ENCODE data around the gene DEFB132. TPM values are rescaled to one million over a fixed set of nuclear protein-coding genes. Genes with fewer than 3 reads are reported as not detected.

The DEFB132 gene
- total and polyA plus RNA-seq, 2 of the 4 experiments (the other 2 are of a cell fraction): not detected

- peak; percentile 19 for TF ChIP-seq RCOR1 (IDR thresholded peaks at IDR 0.05; ENCODE audit: insufficient replicate concordance, low read length)
Observed at GRCh38 chr20:297098-297924, 39.8 kb downstream of the DEFB132 start, which contains the start of gene ZCCHC3 (continued).

GRCh38 chr20:297925-298775, 40.6 kb downstream of the DEFB132 start:
- no TSS peak for BruUV-seq (replicated peaks)
- peak overlapping the region; percentile 89 for H2AFZ ChIP-seq (replicated peaks; ENCODE audit: low read length, poor library complexity)
- no peaks in the 10 kb centered on the region for H3K9me3 ChIP-seq (ENCODE audit: control insufficient read depth, insufficient read depth, low read length)
- peak overlapping the region; percentile 99 for H3K4me2 ChIP-seq (ENCODE audit: low read depth, low read length)
- peak overlapping the region; percentile 86 for H4K5ac ChIP-seq (ENCODE audit: low read depth, low read length)
- peak overlapping the region; percentile 97 for H2AK5ac ChIP-seq (ENCODE audit: low read depth, low read length)
- peak overlapping the region; percentile 99 for H2AK9ac ChIP-seq (replicated peaks; ENCODE audit: low read depth, low read length, poor library complexity)
- peak overlapping the region; percentile 83 for H3K18ac ChIP-seq (ENCODE audit: low read depth, low read length)
- peak overlapping the region; percentile 99 for H3K27ac ChIP-seq (ENCODE audit: insufficient read depth, low read length)
- CTCF ChIA-PET: interaction anchor here (1.3 to 1.5 kb wide), 2 partner anchors 11 to 32 kb away, joined by 3 read pairs; no protein-coding TSS in a partner anchor
- peak overlapping the region; percentile 58 for H2BK120ac ChIP-seq (ENCODE audit: low read depth, low read length)
- peak overlapping the region; percentile 97 for H3K23ac ChIP-seq (ENCODE audit: low read depth, low read length)
- H3K14ac ChIP-seq (replicated peaks; ENCODE audit: low read depth, low read length): peak overlapping the region; percentile 97
- no peaks in the 10 kb centered on the region for H3K27me3 ChIP-seq (ENCODE audit: control insufficient read depth, insufficient read depth, low read length)
- peak overlapping the region; percentile 98 for H3K4ac ChIP-seq (ENCODE audit: low read depth, low read length)
- peaks cover 5% of the 10 kb centered on the region; the same call in 1 of the 2 replicates for H3K36me3 ChIP-seq (ENCODE audit: control insufficient read depth, insufficient read depth, low read length)
- no peak for TF ChIP-seq RCOR1 (IDR thresholded peaks at IDR 0.05; ENCODE audit: insufficient replicate concordance, low read length)
- TF ChIP-seq RAD21 (IDR thresholded peaks at IDR 0.05; ENCODE audit: low read length): 0 out of 2 replicates have a peak, but pooled peaks have one; percentile 6
- TF ChIP-seq CHD1 (IDR thresholded peaks at IDR 0.05; ENCODE audit: low read depth, low read length): peak; percentile 72; the same call in 1 of the 2 replicates
- peak overlapping the region; percentile 71 for H4K91ac ChIP-seq (ENCODE audit: insufficient read depth, low read depth, low read length)
- dilution Hi-C loops (cut with HindIII; ENCODE audit: low sequenced_read_pairs, unreplicated experiment) (no loop called here), intact Hi-C loops (cut with micrococcal nuclease) (loop anchor here (1.0 to 2.0 kb wide), 2 partner anchors 13 to 29 kb away; no protein-coding TSS in a partner anchor), in situ Hi-C loops (cut with MboI; ENCODE audit: low sequenced_read_pairs) (no loop called here)
- H4K8ac ChIP-seq (ENCODE audit: low read depth in 2 of 2, low read length in 2 of 2): peak overlapping the region; percentile 58 to 88
- H2BK20ac ChIP-seq (ENCODE audit: low read depth, low read length): no peak overlapping the region
- H3K79me1 ChIP-seq (ENCODE audit: low read depth in 1 of 2, low read length in 2 of 2): peaks cover 33 to 50% of the 10 kb centered on the region in 2 experiments
- H2BK5ac ChIP-seq (ENCODE audit: low read depth, low read length, poor library complexity, severe bottlenecking): peak overlapping the region; percentile 92
- peaks cover 25% of the 10 kb centered on the region for H3K9me1 ChIP-seq (ENCODE audit: insufficient read depth, low read length)
- WGBS, 2 experiments (ENCODE audit: extremely low coverage in 2 of 2, insufficient read length in 1 of 2): 0% methylated on average over 56 of the region's 75 CpGs; no CpG with 5 or more reads in 1 of the 2 experiments
- H3K9ac ChIP-seq (ENCODE audit: low read depth, low read length): peak overlapping the region; percentile 90
- peak overlapping the region; percentile 100 for H3K4me3 ChIP-seq (ENCODE audit: insufficient read depth, low read depth, low read length)
- H3K4me1 ChIP-seq (ENCODE audit: control insufficient read depth, insufficient read depth, low read length): peaks cover 17% of the 10 kb centered on the region
- H2BK15ac ChIP-seq (ENCODE audit: low read depth, low read length): peak overlapping the region; percentile 29; the same call in 1 of the 3 replicates
- ATAC-seq (ENCODE audit: low read depth): peak; percentile 43
- H3K56ac ChIP-seq (ENCODE audit: extremely low read depth, insufficient read depth, low read length): peak overlapping the region; percentile 44
- peak; percentile 71 for DNase-seq
- POLR2A ChIA-PET (ENCODE audit: unreplicated experiment): interaction anchor here (0.6 kb wide), 1 partner anchor 12 kb away, joined by 5 read pairs; no protein-coding TSS in a partner anchor
- H4K20me1 ChIP-seq (ENCODE audit: insufficient read depth, low read length): peaks cover 33% of the 10 kb centered on the region
